Measurements from ENCODE around the gene GPC6.

Gene GPC6

GRCh38 chr13:93876236-93876635 is 649.6 kb downstream of the GPC6 start:
- DNase-seq: no peak

DNA sequence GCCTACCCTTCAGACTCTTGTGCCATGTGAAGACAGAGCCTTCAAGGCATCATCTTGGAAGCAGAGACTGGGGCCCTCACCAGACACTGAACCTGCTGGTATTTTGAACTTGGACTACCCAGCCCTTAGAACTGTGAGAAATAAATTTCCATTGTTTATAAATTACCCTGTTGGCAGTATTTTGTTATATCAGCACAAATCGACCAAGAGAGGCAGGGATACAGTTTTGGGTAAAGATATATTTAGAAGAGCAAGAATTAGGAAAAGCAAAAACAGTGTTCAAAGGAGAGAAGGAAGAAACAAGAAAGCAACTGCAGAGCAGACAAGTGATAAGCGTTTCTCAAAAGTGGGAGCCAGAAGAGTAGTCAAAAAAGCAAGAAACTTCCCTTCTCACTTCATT is 652.1 kb downstream of the GPC6 start:
- DNase-seq: no peak

DNA sequence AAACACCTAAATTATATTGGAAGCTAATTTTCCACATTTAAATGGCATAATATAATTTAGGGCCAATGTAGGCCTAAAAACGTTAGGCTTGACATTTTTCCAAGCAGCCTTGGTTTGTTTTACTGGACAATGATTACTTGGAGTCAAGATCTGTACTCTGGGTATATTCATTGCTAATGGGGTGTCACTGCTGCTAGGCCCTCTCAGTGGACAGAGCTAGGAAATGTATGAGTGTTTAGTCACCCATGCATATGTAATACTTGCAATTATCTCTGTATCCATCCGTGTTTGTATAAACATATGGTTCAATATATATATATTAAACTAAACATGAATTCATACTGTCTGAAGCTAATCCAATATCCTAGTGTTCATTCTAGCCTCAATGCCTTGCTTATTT is 654.8 kb downstream of the GPC6 start:
- DNase-seq: no peak

DNA sequence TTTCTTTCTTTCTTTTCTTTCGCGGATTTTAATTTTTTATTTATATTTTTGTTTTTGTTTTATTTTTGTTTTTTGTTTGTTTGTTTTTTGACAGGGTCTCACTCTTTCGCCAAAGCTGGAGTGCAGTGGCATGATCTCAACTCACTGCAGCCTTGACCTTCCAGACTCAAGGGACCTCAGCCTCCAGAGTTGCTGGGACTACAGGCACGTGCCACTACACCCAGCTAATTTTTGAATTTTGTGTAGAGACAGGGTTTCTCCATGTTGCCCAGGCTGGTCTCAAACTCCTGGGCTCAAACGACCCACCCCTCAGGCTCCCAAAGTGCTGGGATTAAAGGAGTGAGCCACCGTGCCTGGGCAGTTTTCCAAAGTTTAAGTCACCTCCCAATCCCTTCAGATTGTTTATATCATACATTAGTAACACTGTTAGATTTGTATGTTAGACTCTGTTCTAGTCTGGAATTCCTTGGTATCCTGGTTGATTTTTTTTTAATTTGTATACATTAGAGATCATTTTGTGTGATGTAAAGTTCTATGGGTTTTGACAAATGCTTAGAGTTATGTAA is 655.6 kb downstream of the GPC6 start:
- no peak for DNase-seq

DNA sequence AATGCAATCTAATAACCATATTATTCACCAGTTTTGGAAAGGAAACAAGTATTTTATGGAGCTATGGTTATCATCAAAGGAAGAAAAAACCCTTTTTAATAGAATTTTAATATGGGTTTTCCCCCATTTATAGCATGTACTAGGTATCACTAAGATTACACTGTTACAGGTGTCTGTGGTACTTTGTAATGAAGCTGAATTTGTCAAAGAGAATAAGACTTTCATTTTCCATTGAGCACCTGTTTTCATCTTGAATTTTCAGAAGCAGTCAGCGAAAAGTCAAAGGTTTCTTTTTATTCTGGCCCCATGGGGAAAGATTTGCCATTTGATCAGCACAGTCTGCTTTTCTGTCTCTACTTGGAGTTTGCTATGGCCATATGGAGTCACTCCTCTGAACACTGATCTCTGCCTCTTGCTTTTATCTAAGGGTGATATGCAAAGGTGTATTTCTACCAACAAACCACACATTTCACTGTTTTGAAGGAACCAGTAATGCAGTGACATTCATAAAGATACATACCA is 662.9 kb downstream of the GPC6 start:
- DNase-seq: no peak

GRCh38 chr13:93899981-93900380 is 673.4 kb downstream of the GPC6 start:
- no peak for DNase-seq

DNA sequence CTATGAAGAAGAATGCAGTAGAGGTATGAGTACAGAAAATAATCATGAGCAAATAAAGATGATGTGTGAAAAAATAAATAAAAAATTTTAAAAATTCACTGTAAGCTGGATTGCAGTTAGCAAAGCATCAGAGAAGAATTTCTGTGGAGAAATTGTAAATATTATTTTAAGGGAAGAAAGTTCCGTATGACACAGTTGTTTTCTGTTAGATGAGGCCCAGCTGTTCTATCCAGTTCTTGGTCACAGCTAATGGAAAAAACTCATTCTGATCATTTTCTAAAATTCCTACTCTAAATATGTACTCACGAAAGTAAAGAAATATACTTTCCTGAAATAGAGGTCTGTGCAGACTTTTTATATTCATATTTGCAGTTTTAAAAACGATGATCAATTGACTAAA is 674.1 kb downstream of the GPC6 start:
- no peak for DNase-seq

DNA sequence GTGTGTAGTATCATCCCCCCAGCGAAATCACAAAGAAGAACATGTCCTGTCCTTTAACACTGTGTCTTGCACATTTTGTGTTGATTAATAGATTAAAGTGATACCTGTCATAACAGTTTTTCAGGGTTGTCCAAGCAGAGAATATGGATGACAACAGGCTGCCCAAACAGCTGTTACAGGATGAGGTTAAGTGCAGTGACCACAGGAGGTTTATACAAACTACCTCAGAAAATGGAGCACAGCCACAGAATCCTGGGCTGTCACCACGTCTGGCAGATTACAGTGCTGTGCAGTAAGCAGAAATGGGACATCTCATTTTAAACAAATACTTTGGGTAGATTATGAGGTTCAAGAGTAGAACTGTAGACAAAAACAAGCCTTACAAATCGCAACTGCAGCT is 677.3 kb downstream of the GPC6 start:
- DNase-seq: no peak

DNA sequence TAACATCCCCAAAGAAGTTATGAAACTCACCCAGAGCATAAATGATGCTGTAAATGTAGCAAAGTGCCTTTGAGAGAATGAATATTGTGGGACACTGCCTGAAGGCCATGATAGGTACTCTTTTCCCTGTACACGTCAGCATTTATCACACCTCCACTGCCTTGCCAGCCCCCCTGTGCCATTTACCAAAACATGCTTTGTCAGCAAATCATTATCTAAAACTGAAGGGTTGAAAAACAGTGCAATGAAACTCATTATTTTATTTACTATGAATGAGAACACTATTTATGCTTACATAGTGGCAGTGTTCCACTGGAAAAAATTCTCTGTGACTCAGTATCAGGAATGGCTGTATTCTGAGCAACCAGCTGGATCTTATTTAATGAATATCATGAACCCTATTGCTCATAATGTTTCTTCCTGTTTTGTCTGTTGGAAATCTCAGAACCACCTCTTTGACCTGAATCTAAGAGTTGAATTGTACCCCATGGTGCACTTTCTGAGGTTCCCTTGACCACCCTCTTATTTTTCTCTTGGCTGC is 688.7 kb downstream of the GPC6 start:
- DNase-seq: no peak

GRCh38 chr13:93922063-93922855 is 695.7 kb downstream of the GPC6 start:
- no peak for DNase-seq

DNA sequence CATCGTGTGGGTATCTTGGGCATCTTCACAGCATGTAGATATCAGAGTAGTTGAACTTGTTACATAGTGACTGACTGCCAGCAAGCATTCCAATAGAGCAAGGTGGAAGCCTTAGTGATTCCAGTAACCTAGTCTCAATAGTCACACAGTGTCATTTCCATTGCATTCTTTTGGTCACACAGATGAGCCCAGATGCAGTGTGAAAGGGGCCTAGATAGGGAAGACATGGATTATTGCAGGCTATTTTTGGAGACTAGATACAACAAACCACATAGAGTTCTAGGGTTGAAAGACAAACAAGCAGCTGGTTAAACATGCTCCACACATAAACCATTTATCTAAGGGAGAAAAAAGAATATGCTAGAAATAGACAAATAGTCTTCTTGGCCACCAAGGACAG is 699.4 kb downstream of the GPC6 start:
- no peak for DNase-seq

GRCh38 chr13:93926425-93926824 is 699.8 kb downstream of the GPC6 start:
- no peak for DNase-seq

DNA sequence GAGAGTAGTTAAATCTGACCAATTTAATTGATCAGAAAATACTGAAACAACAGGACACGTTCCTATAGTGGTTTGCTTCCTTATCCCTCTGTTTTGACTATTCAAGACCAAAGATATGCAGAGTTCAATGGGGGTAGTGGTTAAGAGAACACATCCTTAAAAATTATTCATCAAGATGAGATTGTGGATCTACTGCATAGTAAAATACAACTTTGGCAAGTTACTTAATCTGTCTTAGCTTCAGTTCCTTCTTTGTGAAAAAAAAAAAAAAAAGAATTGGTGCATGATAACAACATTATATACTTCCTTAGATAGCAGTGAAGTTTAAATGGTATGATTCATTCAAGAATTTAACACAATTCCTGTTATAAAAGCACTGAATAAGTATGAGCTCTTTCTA is 700.8 kb downstream of the GPC6 start:
- DNase-seq: no peak

DNA sequence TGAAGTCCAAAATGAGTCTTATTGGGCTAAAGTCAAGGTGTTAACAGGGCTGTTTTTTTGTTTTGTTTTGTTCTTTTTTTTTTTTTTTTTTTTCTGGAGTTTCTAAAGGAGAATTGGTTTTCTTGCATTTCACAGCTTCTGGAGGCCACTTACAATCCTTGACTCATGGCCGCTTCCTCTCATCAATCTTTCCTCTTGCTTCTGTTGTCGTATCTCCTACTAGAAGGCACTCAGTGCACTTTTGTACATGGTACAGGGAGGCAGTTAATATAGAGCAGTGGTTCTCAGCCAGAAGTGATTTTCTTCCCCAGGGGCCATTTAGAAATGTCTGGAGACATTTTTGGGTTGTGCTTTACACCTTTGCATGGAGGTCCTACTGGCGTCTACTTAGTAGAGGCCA is 706.3 kb downstream of the GPC6 start:
- DNase-seq: no peak

DNA sequence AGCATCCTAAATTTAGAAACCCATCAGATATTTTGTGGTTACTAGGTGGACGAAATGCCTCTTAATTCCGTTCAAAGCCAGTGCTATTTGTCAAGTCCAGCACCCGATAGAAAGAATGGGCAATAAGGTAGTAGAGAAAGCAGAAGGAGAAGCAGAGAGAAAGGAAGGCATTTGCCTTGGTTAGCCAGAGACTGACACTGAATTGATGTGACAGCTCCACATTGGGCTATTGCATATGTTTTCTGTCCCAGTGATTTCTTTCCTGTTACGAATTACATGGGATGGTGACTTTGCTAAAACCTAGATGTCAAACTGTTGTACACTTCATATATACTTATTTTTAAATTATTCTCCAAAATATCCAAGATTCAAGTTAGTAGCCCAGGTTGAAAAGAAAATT is 710.3 kb downstream of the GPC6 start:
- DNase-seq: no peak

GRCh38 chr13:93941444-93941843 is 714.8 kb downstream of the GPC6 start:
- DNase-seq: no peak

- no peak for DNase-seq
These were observed 715.4 kb downstream of the GPC6 start for GRCh38 chr13:93942016-93942415.

DNA sequence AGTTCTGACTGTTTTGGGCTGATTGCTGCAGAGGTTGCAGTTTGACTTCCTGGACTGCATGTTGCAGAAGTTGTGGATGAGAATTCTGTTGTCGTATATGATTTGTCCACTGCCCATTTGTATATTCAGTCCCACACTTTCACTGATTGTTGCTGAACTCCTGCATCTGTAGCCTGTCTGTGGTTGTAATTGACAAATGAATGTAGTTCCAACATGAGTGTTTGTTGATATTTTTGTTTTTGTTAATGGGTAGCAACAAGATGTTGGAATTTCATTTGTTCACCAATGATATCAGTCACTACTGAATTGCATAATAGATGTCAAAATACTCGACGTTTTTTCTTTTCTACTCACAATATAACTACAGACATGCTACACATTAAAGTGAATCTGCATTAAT is 719.0 kb downstream of the GPC6 start:
- DNase-seq: no peak

DNA sequence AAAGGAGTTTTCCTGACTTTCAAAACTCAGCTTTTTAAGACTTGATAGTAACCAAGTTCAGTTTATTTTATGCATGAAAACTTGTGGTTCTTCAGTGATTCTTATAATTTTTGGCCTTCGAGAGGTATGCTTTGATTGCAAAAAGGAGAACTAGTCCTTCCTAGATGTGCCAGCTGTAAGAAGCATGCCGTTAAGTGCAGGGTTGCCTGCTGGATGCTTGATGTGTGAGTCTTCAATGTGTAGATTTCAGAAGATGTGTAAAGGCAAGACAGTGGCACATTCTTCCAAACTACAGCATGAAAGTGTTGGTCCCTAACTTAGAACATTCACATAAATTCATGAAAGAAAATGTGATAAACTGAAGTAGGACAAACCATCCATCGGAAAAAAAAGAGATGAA is 720.4 kb downstream of the GPC6 start:
- no peak for DNase-seq

GRCh38 chr13:93947651-93948050 is 721.0 kb downstream of the GPC6 start:
- DNase-seq: no peak

DNA sequence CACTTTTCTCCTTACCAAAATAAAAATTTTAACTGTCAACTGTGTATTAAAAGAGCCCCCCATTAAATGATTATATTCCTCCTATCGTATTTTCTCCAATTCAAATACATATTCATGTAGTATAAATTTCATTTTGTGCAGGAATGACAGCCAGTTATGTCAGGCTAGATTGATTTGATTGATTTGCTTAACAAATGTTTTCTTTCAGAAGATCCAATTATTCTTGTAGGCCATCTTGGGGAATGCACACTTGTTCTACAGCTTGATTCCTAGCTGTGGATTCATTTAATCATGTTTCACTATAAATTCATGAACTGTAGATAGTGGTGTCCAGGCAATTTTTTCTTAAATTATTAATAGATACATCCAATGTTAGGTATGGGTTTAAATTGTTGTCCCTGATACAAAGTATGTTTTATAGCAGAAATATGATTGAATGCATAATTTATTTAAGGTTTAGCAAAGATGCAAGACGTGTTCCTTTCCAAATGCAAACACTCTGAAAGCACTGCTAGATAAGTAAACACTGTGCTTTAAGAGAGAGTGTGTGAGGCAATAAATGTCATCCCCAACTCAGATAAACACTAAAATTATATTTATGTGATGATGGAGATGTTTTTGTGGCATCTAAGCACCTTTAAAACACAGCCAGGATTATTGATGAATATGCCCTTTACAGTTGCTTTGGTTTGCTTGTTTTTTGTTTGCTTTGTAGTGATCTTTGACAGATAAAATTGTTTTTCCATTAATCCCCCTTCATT is 721.7 kb downstream of the GPC6 start:
- no peak for DNase-seq

DNA sequence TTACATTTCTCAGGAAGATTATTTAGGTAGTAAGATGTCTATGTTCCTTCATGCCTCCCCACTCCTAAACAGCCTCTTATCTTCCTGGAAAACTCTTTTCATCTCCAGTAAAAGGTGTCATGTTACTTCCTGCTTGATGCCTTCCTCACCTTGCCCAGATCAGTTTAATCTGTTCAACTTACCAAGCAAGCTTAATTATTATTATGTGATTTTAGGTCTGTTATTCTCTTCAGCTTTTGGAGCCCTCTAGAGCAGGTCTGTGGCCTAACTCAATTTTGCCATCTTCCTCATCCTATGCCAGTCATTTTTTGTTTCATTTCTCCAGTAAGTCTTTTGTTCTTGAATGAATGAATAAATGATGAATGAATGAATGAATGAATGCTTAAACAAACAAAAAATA is 724.5 kb downstream of the GPC6 start:
- no peak for DNase-seq

- DNase-seq: no peak
These were observed 725.3 kb downstream of the GPC6 start for GRCh38 chr13:93951951-93952350.

DNA sequence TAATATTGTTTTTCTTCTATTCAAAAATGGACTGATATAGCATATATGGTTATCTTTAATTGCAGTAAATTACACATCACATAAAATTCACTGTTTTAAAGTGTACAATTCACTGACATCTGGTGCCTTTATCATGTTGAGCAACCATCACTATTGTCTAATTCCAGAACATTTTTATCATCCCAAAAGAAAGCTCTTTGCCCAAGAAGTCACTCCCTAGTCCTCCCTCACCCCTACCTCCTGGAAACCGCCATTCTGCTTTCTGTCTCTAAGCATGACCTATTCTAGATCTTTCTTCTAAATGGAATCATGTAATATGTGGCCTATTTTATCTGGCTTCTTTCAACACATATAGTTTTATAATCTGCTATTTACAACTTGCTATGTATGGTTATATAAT is 727.2 kb downstream of the GPC6 start:
- no peak for DNase-seq
